ENCODE results near the gene SLC7A5. TPM values are rescaled to one million over a fixed set of nuclear protein-coding genes. Genes with fewer than 3 reads are reported as not detected.
"Not testable (repeated sequence)": the region's sequence is repeated elsewhere in the genome, so short reads cannot be mapped to it uniquely, and the experiment has no call there.

Gene SLC7A5
- total RNA-seq, 1 donor from 2014 or later, result 40.4 TPM

GRCh38 chr16:87828907-87829621, 40.2 kb downstream of the SLC7A5 start:
- Mint-ChIP-seq H3K4me1 (ENCODE audit: unreplicated experiment) (no peaks in the 10 kb centered on the region), H3K27ac (no peak overlapping the region), H3K27me3 (no peaks in the 10 kb centered on the region), H3K9me3 (no peaks in the 10 kb centered on the region), H3K4me3 (no peak overlapping the region), H3K36me3 (no peaks in the 10 kb centered on the region)
- DNase-seq (ENCODE audit: extremely low spot score, unreplicated experiment), result no peak
- TF ChIP-seq CTCF (conservative IDR thresholded peaks at IDR 0.05), result no peak

GRCh38 chr16:87828071-87828906, 41.0 kb downstream of the SLC7A5 start:
- no peak for TF ChIP-seq CTCF (conservative IDR thresholded peaks at IDR 0.05)
- no peaks in the 10 kb centered on the region for H3K36me3 Mint-ChIP-seq
- DNase-seq (ENCODE audit: extremely low spot score, unreplicated experiment), result no peak
- H3K27me3 Mint-ChIP-seq, result no peaks in the 10 kb centered on the region
- H3K27ac Mint-ChIP-seq, result no peak overlapping the region
- no peaks in the 10 kb centered on the region for H3K9me3 Mint-ChIP-seq
- no peaks in the 10 kb centered on the region for H3K4me1 Mint-ChIP-seq (ENCODE audit: unreplicated experiment)
- no peak overlapping the region for H3K4me3 Mint-ChIP-seq

GRCh38 chr16:87827588-87827915, 41.8 kb downstream of the SLC7A5 start:
- not testable (repeated sequence) for H3K27ac Mint-ChIP-seq; H3K4me1 Mint-ChIP-seq (ENCODE audit: unreplicated experiment); H3K36me3 Mint-ChIP-seq; H3K27me3 Mint-ChIP-seq; H3K4me3 Mint-ChIP-seq; DNase-seq (ENCODE audit: extremely low spot score, unreplicated experiment); H3K9me3 Mint-ChIP-seq

- no peaks in the 10 kb centered on the region for H3K36me3 Mint-ChIP-seq
- no peak overlapping the region for H3K4me3 Mint-ChIP-seq
- no peak overlapping the region for H3K27ac Mint-ChIP-seq
- no peak for DNase-seq (ENCODE audit: extremely low spot score, unreplicated experiment)
- H3K27me3 Mint-ChIP-seq, result peaks cover 6% of the 10 kb centered on the region
- H3K4me1 Mint-ChIP-seq (ENCODE audit: unreplicated experiment), result peaks cover 13% of the 10 kb centered on the region
- no peak for TF ChIP-seq CTCF (conservative IDR thresholded peaks at IDR 0.05)
- no peaks in the 10 kb centered on the region for H3K9me3 Mint-ChIP-seq
These were observed 42.3 kb downstream of the SLC7A5 start for GRCh38 chr16:87826798-87827587.

GRCh38 chr16:87826407-87826797, 42.9 kb downstream of the SLC7A5 start:
- not testable (repeated sequence) for H3K9me3 Mint-ChIP-seq; H3K27me3 Mint-ChIP-seq; DNase-seq (ENCODE audit: extremely low spot score, unreplicated experiment); H3K27ac Mint-ChIP-seq; H3K4me3 Mint-ChIP-seq; H3K36me3 Mint-ChIP-seq
- H3K4me1 Mint-ChIP-seq (ENCODE audit: unreplicated experiment), result peaks cover 14% of the 10 kb centered on the region

GRCh38 chr16:87825842-87826120, 43.5 kb downstream of the SLC7A5 start:
- H3K27ac Mint-ChIP-seq; H3K27me3 Mint-ChIP-seq; DNase-seq (ENCODE audit: extremely low spot score, unreplicated experiment); H3K9me3 Mint-ChIP-seq; H3K4me3 Mint-ChIP-seq; H3K36me3 Mint-ChIP-seq: not testable (repeated sequence)
- peaks cover 16% of the 10 kb centered on the region for H3K4me1 Mint-ChIP-seq (ENCODE audit: unreplicated experiment)
